Left cardiac atrium (tissue), 4 donors: ENCODE measurements around the gene PTPRG. TPM values are rescaled to one million over a fixed set of nuclear protein-coding genes. Genes with fewer than 3 reads are reported as not detected.

Source experiments
- ATAC-seq, 2 donors: fragments of 200-7000 bp; cut with Tn5 transposase; one replicate each; pipeline ENCODE4 v1.9.1; 2020; ENCODE audit warnings: mild to moderate bottlenecking in 2 of 2, moderate library complexity in 2 of 2
- DNase-seq: peaks from one replicate; pipeline ENCODE4 v3.0.0-alpha.2; 2020
- intact Hi-C, 2 donors: fragments of 100-400 bp; cut with DNase I; formaldehyde crosslinking; loops; one replicate each; pipeline versions ENCODE4 v1.14.1 to v1.15.1; 2022 to 2023
- total RNA-seq, 2 donors: library from RNA; stranded (reverse); fragmentation: NEBNext Ultra II Directional; extraction: Animal tissue kit (Norgen Biotek cat#: 25700); gene quantifications; one replicate each; pipeline ENCODE4 v1.2.1, GENCODE V29; 2021
- donor health status: DM: no; HTN: yes; CAD: no.
- donor health status: DM: no; HTN: yes; CAD: no; lungs with severe emphysema.
- donor health status: DM: yes; HTN: yes; CAD: no.
- donor health status: Dilated cardiomyopathy.

Gene PTPRG
- total RNA-seq, 2 donors from 2014 or later: 37.6 to 46.9 TPM

GRCh38 chr3:61901986-61902385 is 340.6 kb downstream of the PTPRG start:
- intact Hi-C loops: no loop called here
- ATAC-seq (no peak), DNase-seq (no peak)

DNA sequence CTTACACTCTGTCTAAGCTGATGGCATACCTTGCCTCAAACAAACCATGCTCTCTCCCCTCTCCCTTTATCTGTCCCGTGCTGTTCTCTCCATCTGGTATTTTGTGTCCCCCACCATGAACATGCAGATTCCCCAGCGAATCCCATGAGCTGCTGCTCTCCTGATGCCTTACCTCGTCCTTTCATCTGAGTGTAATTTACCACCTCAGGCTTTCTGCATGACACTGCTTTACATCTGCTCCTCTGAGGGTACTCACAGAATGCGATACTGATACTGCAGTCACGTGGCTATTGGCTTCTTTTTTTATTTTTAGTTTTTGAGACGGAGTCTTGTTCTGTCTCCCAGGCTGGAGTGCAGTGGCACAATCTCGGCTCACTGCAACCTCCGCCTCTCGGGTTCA is 341.7 kb downstream of the PTPRG start:
- DNase-seq: no peak
- no peak for ATAC-seq
- intact Hi-C loops: no loop called here

- DNase-seq (no peak), ATAC-seq (peak; percentile 53 to 75)
- intact Hi-C loops: no loop called here
These were observed 342.7 kb downstream of the PTPRG start for GRCh38 chr3:61903931-61904657.

DNA sequence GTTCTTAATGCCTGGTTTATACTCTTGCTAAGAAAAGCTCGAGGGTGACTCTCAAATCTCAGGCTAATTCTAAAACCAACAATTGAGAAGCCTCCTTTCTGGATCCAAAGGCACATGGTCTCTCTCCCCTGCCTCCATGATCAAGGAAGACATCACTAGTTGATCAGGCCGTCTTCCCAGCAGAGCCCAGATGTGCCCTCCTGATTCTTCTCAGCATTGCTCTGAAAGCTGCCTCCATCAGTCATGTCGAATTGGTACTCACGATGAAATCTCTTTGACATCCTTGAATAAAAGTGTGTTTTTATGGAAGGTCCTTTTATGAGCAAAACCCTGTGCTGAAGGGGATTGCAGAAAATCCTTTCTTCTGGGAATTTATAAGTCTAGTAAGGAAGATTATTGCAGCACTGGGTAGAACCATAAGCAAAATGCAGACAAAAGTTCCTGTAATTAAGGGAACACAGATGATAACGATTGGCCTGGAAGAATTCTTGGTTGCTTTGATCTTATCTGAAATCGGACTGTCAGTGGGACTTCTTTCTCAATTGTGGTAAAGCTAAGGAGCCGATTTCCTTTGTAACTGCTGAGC is 345.9 kb downstream of the PTPRG start:
- ATAC-seq: no peak
- no peak for DNase-seq
- intact Hi-C loops: no loop called here

DNA sequence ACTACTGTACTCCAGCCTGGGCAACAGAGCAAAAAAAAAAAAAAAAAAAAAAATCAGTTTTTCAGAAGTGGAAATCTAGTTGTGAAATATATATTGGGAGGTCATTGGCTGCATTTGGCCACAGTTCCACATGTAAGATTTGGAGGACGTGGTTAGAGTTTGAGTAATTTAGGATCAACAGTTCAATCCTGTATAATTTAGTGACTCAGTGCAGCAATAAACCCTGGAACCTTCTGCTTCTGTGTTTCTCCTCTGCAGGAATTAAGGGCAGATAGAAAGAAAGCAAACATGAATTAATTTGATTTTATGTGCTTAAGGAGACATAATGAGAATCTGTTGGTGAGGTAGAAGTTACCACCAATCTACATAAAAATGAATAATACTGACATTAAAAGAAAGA is 347.0 kb downstream of the PTPRG start:
- DNase-seq (no peak), ATAC-seq (no peak)
- intact Hi-C loops: no loop called here

DNA sequence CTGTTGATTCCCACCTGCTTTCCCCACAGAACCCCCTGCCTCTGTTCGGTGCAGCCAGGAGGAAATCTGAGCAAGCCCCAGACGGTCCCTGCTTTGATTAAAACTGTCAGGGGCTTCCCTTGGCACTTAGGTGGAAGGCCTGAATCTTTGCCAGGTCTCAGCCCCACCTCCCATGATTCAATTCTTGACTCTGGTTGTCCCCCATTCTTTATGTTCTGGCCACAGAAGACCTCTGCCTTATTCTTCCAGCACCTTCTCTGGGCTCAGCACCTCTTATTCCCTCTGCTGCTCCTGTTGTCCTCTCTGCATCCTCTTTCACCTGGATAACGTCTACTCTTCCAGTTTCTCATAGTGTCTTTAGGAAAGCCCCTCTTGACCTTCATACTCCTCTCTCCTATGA is 349.4 kb downstream of the PTPRG start:
- DNase-seq (no peak), ATAC-seq (no peak)
- intact Hi-C loops: loop anchor here in 1 of 2 donors (5.0 kb wide), 1 partner anchor 48 kb away; no protein-coding TSS in a partner anchor

GRCh38 chr3:61912158-61912557 is 350.8 kb downstream of the PTPRG start:
- intact Hi-C loops: loop anchor here in 1 of 2 donors (5.0 kb wide), 1 partner anchor 50 kb away; no protein-coding TSS in a partner anchor
- DNase-seq: no peak
- no peak for ATAC-seq

DNA sequence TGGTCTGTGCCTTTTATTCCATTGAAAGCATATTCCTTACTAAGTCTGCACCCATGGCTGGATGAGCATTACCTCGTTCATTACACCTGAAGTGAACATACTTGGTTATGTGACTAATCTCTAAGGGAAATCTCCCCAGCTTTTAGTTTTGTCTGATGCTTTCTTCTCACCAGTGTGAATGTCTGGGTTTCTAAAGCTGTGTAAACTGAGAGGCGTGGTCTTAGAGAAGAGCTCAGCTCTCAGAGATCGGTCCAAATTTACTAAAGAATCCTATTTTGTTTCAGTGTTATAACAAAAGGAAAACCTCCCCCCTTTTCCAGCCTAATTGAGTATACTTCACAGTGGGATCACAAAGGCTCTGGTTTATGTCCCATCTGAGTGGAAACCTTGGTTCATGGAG is 352.3 kb downstream of the PTPRG start:
- ATAC-seq (no peak), DNase-seq (no peak)
- intact Hi-C loops: loop anchor here in 1 of 2 donors (5.0 kb wide), 1 partner anchor 51 kb away; no protein-coding TSS in a partner anchor

GRCh38 chr3:61914276-61914675 is 352.9 kb downstream of the PTPRG start:
- DNase-seq: no peak
- peak in 1 of 2 donors; percentile 48 for ATAC-seq
- intact Hi-C loops: loop anchor here in 1 of 2 donors (5.0 kb wide), 1 partner anchor 52 kb away; no protein-coding TSS in a partner anchor

- intact Hi-C loops: no loop called here
- ATAC-seq (no peak), DNase-seq (no peak)
These were observed 353.9 kb downstream of the PTPRG start for GRCh38 chr3:61915296-61915695.

DNA sequence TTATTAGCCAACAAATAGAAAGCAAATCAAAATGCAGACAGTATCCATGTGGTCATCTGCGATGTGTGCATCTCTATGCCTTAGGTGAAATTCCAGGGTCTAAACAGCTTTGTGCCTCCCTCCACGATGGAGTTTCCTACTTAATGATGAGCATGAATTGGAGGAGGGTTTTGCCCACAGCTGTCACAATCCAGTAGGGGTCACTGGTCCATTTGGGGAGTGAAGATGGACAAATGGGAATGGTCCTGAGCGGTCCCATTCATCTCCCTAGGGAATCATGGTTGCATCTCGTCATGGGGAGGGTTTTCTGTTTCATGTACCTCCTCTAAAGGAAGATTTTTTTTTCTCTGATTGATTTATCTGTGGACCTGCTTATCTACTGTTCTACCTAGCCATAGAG is 358.0 kb downstream of the PTPRG start:
- no peak for ATAC-seq
- intact Hi-C loops: no loop called here

GRCh38 chr3:61922118-61922517 is 360.7 kb downstream of the PTPRG start:
- DNase-seq: no peak
- intact Hi-C loops: loop anchor here in 1 of 2 donors (10.0 kb wide), 2 partner anchors 263 to 357 kb away; partner anchors contain the start of gene PTPRG

More for the DNA sequence above, 358.0 kb downstream of the PTPRG start:
- no peak for DNase-seq

DNA sequence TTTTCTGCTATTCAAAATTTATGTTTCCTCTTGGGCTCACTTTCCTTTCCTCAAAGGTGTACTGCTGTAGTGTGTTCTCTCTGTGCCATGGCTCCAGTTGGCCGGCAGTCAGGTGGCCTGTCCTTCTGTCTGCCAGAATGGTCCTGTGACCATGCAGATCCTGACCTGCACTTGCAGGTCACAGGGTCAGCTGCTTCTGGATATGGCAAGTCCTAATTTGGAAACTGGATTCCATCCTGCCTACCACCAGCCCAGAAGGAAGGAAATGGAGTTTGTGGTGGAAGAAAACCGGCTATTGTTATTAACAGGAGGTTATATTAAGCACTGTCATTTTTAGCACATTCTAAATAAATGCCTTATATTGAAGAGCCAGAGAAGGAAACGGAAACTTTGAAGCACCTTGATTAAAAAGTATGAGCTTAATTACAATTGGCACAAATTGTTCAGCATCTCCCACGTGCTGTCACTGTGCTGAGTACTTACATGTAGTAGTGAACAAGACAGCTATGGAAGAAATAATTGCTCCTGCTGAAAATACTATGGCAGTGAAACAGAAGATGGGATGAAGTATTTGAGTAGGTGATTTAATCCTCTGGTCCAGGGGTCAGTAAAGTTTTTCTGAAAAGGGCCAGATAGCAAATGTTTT is 362.8 kb downstream of the PTPRG start:
- ATAC-seq: peak; percentile 51 to 62
- DNase-seq: peak; percentile 71
- intact Hi-C loops: loop anchor here in 1 of 2 donors (10.0 kb wide), 2 partner anchors 261 to 359 kb away; partner anchors contain the start of gene PTPRG

More at GRCh38 chr3:61922118-61922517, 360.7 kb downstream of the PTPRG start:
- ATAC-seq: no peak

DNA sequence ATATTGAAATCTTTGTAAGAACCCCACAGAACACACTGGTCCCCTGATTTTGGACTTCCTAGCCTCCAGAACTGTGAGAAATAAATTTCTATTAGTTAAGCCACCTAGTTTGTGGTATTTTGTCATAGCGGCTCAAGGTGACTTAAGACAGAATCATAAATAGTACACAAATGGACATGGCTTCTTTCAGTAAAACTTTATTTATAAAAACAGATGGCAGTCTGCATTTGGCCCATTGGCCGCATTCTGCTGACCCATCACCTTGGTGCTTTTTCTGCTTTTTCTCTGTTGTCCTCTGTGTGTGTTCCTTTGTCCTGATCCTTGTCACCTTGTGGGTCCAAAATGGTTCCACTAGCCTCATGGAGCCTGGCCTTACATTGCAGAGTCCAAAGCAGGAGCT is 363.6 kb downstream of the PTPRG start:
- no peak for ATAC-seq
- intact Hi-C loops: loop anchor here in 1 of 2 donors (10.0 kb wide), 2 partner anchors 260 to 360 kb away; partner anchors contain the start of gene PTPRG

GRCh38 chr3:61925721-61926120 is 364.4 kb downstream of the PTPRG start:
- intact Hi-C loops: loop anchor here in 1 of 2 donors (10.0 kb wide), 2 partner anchors 259 to 361 kb away; partner anchors contain the start of gene PTPRG
- no peak for DNase-seq
- ATAC-seq: no peak

More for the DNA sequence above, 363.6 kb downstream of the PTPRG start:
- DNase-seq: no peak

- ATAC-seq (no peak), DNase-seq (no peak)
These were observed 365.6 kb downstream of the PTPRG start for GRCh38 chr3:61926923-61927322.

DNA sequence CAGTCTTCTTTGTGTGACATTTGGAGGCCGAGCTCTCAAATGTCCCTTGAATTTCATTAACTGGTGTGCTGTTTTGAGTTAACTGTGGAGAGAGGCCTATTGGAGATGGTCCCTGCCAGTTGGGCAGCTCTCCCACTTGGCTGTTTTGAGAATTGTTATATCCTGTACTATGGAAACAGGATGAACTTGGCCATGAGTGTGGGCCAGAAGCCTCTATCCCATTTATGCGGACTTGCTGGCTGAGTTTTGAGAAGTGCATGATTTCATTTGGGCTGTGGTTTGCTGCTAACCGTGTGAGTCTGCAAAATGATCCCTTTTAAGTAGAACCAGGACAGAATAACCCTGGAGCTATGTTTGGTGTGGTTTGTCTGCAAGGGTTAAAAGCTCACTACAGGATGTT is 366.0 kb downstream of the PTPRG start:
- intact Hi-C loops: loop anchor here in 1 of 2 donors (10.0 kb wide), 2 partner anchors 257 to 363 kb away; partner anchors contain the start of gene PTPRG
- peak; percentile 92 to 95 for ATAC-seq
- peak; percentile 84 for DNase-seq

More at GRCh38 chr3:61926923-61927322, 365.6 kb downstream of the PTPRG start:
- intact Hi-C loops: loop anchor here in 1 of 2 donors (10.0 kb wide), 2 partner anchors 258 to 362 kb away; partner anchors contain the start of gene PTPRG

DNA sequence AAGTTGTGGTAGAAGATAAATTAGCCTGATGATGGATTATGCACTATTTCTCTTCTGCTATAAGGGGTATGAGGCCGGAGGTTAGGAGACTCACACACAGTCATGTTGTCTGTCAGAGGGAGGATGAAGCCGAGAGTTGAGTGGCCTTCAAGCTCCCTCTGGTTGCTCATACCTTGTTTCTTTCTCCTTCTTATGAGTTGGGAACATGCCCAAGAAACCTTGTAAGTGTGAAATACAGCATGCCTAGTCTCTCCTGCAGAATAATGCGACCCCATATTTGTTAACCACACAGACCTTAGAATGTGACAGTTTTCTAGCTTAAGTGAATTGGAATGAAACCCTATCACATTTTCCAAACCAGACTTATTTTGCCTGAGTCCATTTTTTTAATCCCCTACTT is 366.7 kb downstream of the PTPRG start:
- intact Hi-C loops: loop anchor here in 1 of 2 donors (10.0 kb wide), 2 partner anchors 257 to 363 kb away; partner anchors contain the start of gene PTPRG
- DNase-seq: no peak
- ATAC-seq: peak in 1 of 2 donors; percentile 43

GRCh38 chr3:61928776-61929314 is 367.5 kb downstream of the PTPRG start:
- ATAC-seq (no peak), DNase-seq (no peak)
- intact Hi-C loops: loop anchor here in 1 of 2 donors (10.0 kb wide), 2 partner anchors 256 to 364 kb away; partner anchors contain the start of gene PTPRG
